ENCODE data around the gene ACSM5. TPM values are rescaled to one million over a fixed set of nuclear protein-coding genes. Genes with fewer than 3 reads are reported as not detected.

The ACSM5 gene
- total RNA-seq, 5 donors from 2014 or later (not counting 1 experiment from before 2014, with no cell fraction given), result 0.26 to 0.28 TPM; not detected in 3

DNA sequence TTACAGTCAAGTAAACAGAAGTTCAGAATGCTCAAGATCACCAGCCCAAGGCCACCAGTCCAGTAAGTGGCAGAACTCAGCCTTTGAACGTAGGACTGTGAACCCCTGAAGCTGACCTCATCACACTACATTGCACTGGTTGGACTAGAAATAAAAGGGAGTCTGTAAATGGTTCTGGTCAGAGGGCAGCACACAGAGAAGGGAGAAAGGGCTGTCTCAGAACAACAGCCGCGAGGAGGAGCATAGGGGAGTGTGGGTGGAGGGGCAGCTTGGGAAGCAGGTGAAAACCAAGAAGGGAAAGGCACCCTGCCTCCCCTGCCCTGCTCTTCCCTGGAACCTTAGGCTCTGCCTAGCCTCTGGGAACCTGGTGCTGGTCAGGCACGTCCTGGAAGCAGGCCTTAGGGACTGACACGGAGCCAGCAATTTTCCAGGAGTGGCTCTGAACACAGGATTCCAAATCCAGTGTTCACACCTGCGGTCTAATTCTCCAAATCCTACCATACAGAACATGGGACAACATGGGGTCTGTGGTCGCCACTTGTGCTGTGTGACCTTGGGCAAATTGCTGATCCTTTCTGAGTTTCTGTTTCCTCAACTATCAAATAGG, 11.8 kb upstream of the ACSM5 start:
- no peak overlapping the region for H3K4me3 Mint-ChIP-seq
- no peaks in the 10 kb centered on the region for H3K36me3 Mint-ChIP-seq
- H3K9me3 Mint-ChIP-seq, result no peaks in the 10 kb centered on the region
- Histone ChIP-seq H3K27ac (ENCODE audit: low read length) (no peak overlapping the region), H3K9me3 (no peaks in the 10 kb centered on the region), H3K36me3 (ENCODE audit: control insufficient read depth in 2 of 2, extremely low read depth in 1 of 2, insufficient read depth in 1 of 2, low read length in 1 of 2) (no peaks in the 10 kb centered on the region), H3K4me3 (ENCODE audit: control insufficient read depth in 1 of 2, extremely low read depth in 1 of 2, low read length in 1 of 2) (no peak overlapping the region), H3K4me1 (ENCODE audit: control insufficient read depth in 1 of 2, extremely low read depth in 1 of 2, insufficient read depth in 2 of 2, low read length in 2 of 2) (no peaks in the 10 kb centered on the region), H3K27me3 (replicated peaks in 1 of 2; ENCODE audit: control insufficient read depth in 2 of 2, extremely low read depth in 1 of 2, insufficient read depth in 2 of 2, low read length in 1 of 2) (no peaks in the 10 kb centered on the region)
- ChIA-PET POLR2A (no interaction called here), CTCF (no interaction called here)
- ATAC-seq (replicated peaks in 1 of 4), result no peak
- no peak overlapping the region for H3K27ac Mint-ChIP-seq
- no peaks in the 10 kb centered on the region for H3K4me1 Mint-ChIP-seq
- 66% methylated on average over 6 of the region's 7 CpGs for WGBS (ENCODE audit: insufficient coverage)
- DNase-seq, result no peak
- H3K27me3 Mint-ChIP-seq, result no peaks in the 10 kb centered on the region

DNA sequence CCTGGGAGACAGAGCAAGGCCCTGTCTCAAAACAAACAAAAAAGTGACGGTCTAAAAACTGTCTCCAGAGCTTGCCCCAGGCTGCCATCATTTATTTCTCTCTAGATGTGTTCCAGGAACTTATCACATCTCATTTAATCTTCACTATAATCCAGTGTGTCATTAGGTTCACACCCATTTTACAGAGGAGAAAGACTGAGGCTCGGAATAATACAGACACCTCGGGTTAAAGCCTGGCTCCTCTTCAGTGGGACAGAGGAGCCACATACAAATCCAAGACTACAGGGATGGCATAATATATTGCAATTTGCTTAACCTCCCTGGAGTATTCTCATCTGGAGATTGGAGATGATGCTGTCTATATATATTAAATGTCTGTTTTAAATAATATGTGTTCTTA, 10.7 kb upstream of the ACSM5 start:
- H3K4me1 ChIP-seq (ENCODE audit: control insufficient read depth in 1 of 2, extremely low read depth in 1 of 2, insufficient read depth in 2 of 2, low read length in 2 of 2), result no peaks in the 10 kb centered on the region
- H3K27ac Mint-ChIP-seq, result no peak overlapping the region
- no peaks in the 10 kb centered on the region for H3K36me3 ChIP-seq (ENCODE audit: control insufficient read depth in 2 of 2, extremely low read depth in 1 of 2, insufficient read depth in 1 of 2, low read length in 1 of 2)
- H3K9me3 ChIP-seq, result no peaks in the 10 kb centered on the region
- DNase-seq, result no peak
- no peaks in the 10 kb centered on the region for H3K4me1 Mint-ChIP-seq
- no peaks in the 10 kb centered on the region for H3K9me3 Mint-ChIP-seq
- CTCF ChIA-PET, result no interaction called here
- no peaks in the 10 kb centered on the region for H3K36me3 Mint-ChIP-seq
- no peak overlapping the region for H3K27ac ChIP-seq (ENCODE audit: low read length)
- H3K4me3 ChIP-seq (ENCODE audit: control insufficient read depth in 1 of 2, extremely low read depth in 1 of 2, low read length in 1 of 2), result no peak overlapping the region
- no peak for ATAC-seq (replicated peaks in 1 of 4)
- no peak overlapping the region for H3K4me3 Mint-ChIP-seq
- peaks cover 0 to 3% of the 10 kb centered on the region in 2 experiments for H3K27me3 ChIP-seq (replicated peaks in 1 of 2; ENCODE audit: control insufficient read depth in 2 of 2, extremely low read depth in 1 of 2, insufficient read depth in 2 of 2, low read length in 1 of 2)
- POLR2A ChIA-PET, result no interaction called here
- 43% methylated on average over 1 of the region's 3 CpGs for WGBS (ENCODE audit: insufficient coverage)
- H3K27me3 Mint-ChIP-seq, result no peaks in the 10 kb centered on the region

DNA sequence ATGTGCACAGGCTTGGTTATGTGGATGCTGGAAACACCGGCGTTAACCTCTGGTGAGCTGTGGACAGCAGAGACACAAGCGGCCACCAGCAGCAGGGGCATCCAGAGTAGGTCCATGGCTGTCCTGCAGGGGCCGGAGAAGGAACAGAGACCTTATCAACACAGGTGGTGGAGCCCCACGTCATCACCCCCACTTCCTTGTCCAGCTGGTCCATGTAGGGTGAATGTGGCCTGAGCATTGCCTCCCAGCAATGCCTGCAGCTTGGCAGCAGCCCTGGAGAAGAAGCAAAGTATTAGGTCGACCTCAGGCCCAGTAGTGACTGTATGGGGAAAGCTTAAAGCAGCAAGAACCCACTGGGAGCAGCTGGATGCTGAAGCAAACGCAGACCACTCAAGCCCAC, 10.1 kb upstream of the ACSM5 start:
- H3K36me3 ChIP-seq (ENCODE audit: control insufficient read depth in 2 of 2, extremely low read depth in 1 of 2, insufficient read depth in 1 of 2, low read length in 1 of 2), result no peaks in the 10 kb centered on the region
- ATAC-seq (replicated peaks in 1 of 4) (no peak), DNase-seq (no peak)
- no peaks in the 10 kb centered on the region for H3K4me1 ChIP-seq (ENCODE audit: control insufficient read depth in 1 of 2, extremely low read depth in 1 of 2, insufficient read depth in 2 of 2, low read length in 2 of 2)
- H3K4me3 Mint-ChIP-seq, result no peak overlapping the region
- peaks cover 0 to 3% of the 10 kb centered on the region in 2 experiments for H3K27me3 ChIP-seq (replicated peaks in 1 of 2; ENCODE audit: control insufficient read depth in 2 of 2, extremely low read depth in 1 of 2, insufficient read depth in 2 of 2, low read length in 1 of 2)
- H3K27ac Mint-ChIP-seq, result no peak overlapping the region
- WGBS (ENCODE audit: insufficient coverage), result 48% methylated on average over 4 of the region's 7 CpGs
- CTCF ChIA-PET, result no interaction called here
- no peak overlapping the region for H3K27ac ChIP-seq (ENCODE audit: low read length)
- POLR2A ChIA-PET, result no interaction called here
- no peaks in the 10 kb centered on the region for H3K9me3 Mint-ChIP-seq
- H3K27me3 Mint-ChIP-seq, result no peaks in the 10 kb centered on the region
- no peaks in the 10 kb centered on the region for H3K4me1 Mint-ChIP-seq
- H3K4me3 ChIP-seq (ENCODE audit: control insufficient read depth in 1 of 2, extremely low read depth in 1 of 2, low read length in 1 of 2), result no peak overlapping the region
- no peaks in the 10 kb centered on the region for H3K36me3 Mint-ChIP-seq
- H3K9me3 ChIP-seq, result no peaks in the 10 kb centered on the region

DNA sequence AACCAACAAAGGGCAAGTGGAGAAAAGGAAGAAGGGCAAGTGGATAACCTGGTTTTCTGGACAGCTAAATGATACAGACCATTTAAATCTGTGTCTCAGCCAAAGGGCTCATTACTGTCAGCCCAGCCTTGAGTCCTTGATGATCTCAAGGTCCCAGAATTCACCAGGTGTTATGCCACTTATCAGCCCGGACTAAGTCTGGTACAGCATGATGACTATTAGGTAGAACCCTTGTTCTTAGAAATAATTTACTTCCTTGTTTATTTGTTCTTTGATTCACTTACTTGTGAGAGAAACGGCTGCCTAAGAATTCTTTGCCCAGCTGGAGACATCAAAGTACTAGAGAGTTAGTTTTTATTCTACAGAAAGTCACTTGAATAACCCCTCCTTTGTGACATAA, 8.3 kb upstream of the ACSM5 start:
- Histone ChIP-seq H3K9me3 (no peaks in the 10 kb centered on the region), H3K27ac (ENCODE audit: low read length) (no peak overlapping the region), H3K27me3 (replicated peaks in 1 of 2; ENCODE audit: control insufficient read depth in 2 of 2, extremely low read depth in 1 of 2, insufficient read depth in 2 of 2, low read length in 1 of 2) (peaks cover 0 to 3% of the 10 kb centered on the region in 2 experiments), H3K4me1 (ENCODE audit: control insufficient read depth in 1 of 2, extremely low read depth in 1 of 2, insufficient read depth in 2 of 2, low read length in 2 of 2) (no peaks in the 10 kb centered on the region), H3K4me3 (ENCODE audit: control insufficient read depth in 1 of 2, extremely low read depth in 1 of 2, low read length in 1 of 2) (no peak overlapping the region), H3K36me3 (ENCODE audit: control insufficient read depth in 2 of 2, extremely low read depth in 1 of 2, insufficient read depth in 1 of 2, low read length in 1 of 2) (no peaks in the 10 kb centered on the region)
- no peaks in the 10 kb centered on the region for H3K9me3 Mint-ChIP-seq
- POLR2A ChIA-PET, result no interaction called here
- peaks cover 0 to 3% of the 10 kb centered on the region in 2 donors for H3K27me3 Mint-ChIP-seq
- H3K4me3 Mint-ChIP-seq, result no peak overlapping the region
- DNase-seq, result no peak
- H3K36me3 Mint-ChIP-seq, result no peaks in the 10 kb centered on the region
- H3K27ac Mint-ChIP-seq, result no peak overlapping the region
- CTCF ChIA-PET, result interaction anchor here in 1 of 2 donors (0.6 kb wide), 1 partner anchor 681 kb away, joined by 3 read pairs; no protein-coding TSS in a partner anchor
- no peak for ATAC-seq (replicated peaks in 1 of 4)
- no CpG with 5 or more reads among the region's 2 CpGs for WGBS (ENCODE audit: insufficient coverage)
- H3K4me1 Mint-ChIP-seq, result no peaks in the 10 kb centered on the region

DNA sequence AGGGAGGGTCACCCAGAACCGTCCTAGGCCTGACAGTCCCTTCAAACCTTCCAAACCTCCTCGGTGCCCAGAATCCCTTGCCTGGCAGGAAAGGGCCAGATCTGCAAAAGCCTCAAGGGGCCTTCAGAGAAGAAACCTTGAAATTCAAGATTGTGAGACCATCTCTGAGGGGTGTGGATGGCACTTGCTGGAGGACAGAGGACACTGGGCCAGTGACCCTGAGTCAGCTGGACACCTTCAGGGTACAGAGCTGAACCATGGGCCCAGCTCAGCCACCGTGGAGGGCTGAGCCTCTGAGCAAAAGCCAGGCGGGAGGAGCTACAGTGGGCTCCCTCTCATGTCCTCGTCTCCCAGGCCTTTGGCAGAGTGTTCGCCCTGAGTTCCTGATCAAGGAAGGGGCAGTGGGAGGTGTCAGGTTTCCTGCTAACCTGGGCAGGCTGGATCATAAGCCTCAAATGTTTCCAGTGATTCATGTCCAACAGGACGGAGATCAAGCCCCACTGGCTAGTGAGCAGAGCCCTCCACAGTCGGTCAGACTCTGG, 7.8 kb upstream of the ACSM5 start:
- Mint-ChIP-seq H3K36me3 (no peaks in the 10 kb centered on the region), H3K27me3 (peaks cover 0 to 5% of the 10 kb centered on the region in 2 donors), H3K4me3 (no peak overlapping the region), H3K9me3 (no peaks in the 10 kb centered on the region), H3K4me1 (no peaks in the 10 kb centered on the region), H3K27ac (no peak overlapping the region)
- H3K36me3 ChIP-seq (ENCODE audit: control insufficient read depth in 2 of 2, extremely low read depth in 1 of 2, insufficient read depth in 1 of 2, low read length in 1 of 2), result no peaks in the 10 kb centered on the region
- DNase-seq, result no peak
- H3K27me3 ChIP-seq (replicated peaks in 1 of 2; ENCODE audit: control insufficient read depth in 2 of 2, extremely low read depth in 1 of 2, insufficient read depth in 2 of 2, low read length in 1 of 2), result peaks cover 0 to 3% of the 10 kb centered on the region in 2 experiments
- no peaks in the 10 kb centered on the region for H3K9me3 ChIP-seq
- no peak overlapping the region for H3K27ac ChIP-seq (ENCODE audit: low read length)
- H3K4me1 ChIP-seq (ENCODE audit: control insufficient read depth in 1 of 2, extremely low read depth in 1 of 2, insufficient read depth in 2 of 2, low read length in 2 of 2), result no peaks in the 10 kb centered on the region
- no peak overlapping the region for H3K4me3 ChIP-seq (ENCODE audit: control insufficient read depth in 1 of 2, extremely low read depth in 1 of 2, low read length in 1 of 2)
- ATAC-seq (replicated peaks in 1 of 4), result no peak
- ChIA-PET CTCF (no interaction called here), POLR2A (no interaction called here)
- WGBS (ENCODE audit: insufficient coverage), result 81% methylated on average over 4 of the region's 8 CpGs

DNA sequence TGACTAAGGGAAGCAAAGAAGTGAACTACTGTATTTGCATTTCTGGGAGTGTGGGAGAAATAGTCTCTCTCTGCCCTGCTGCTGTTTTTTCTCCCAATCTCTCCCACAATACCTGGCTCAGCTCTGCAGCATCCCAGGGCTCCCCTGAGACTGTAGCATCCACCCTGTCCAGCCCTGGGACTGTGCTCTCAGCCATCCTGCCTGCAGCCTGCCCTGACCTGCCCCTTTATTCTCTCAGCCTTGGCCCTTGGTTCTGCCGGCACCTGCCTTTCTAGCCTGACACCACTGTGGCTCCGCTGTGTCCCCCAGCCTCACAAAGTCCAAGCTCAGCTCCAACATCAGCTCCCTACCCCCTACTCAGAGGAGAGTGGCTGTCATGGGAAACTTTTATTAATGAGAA, 6.7 kb upstream of the ACSM5 start:
- no peaks in the 10 kb centered on the region for H3K4me1 ChIP-seq (ENCODE audit: control insufficient read depth in 1 of 2, extremely low read depth in 1 of 2, insufficient read depth in 2 of 2, low read length in 2 of 2)
- peaks cover 0 to 3% of the 10 kb centered on the region in 2 experiments for H3K27me3 ChIP-seq (replicated peaks in 1 of 2; ENCODE audit: control insufficient read depth in 2 of 2, extremely low read depth in 1 of 2, insufficient read depth in 2 of 2, low read length in 1 of 2)
- Mint-ChIP-seq H3K27me3 (peaks cover 0 to 5% of the 10 kb centered on the region in 2 donors), H3K4me1 (no peaks in the 10 kb centered on the region), H3K4me3 (no peak overlapping the region), H3K9me3 (no peaks in the 10 kb centered on the region), H3K36me3 (no peaks in the 10 kb centered on the region), H3K27ac (no peak overlapping the region)
- ChIA-PET POLR2A (no interaction called here), CTCF (interaction anchor here in 1 of 2 donors (0.7 kb wide), 1 partner anchor 54 kb away, joined by 3 read pairs; no protein-coding TSS in a partner anchor)
- H3K27ac ChIP-seq (ENCODE audit: low read length), result no peak overlapping the region
- H3K9me3 ChIP-seq, result no peaks in the 10 kb centered on the region
- no peak overlapping the region for H3K4me3 ChIP-seq (ENCODE audit: control insufficient read depth in 1 of 2, extremely low read depth in 1 of 2, low read length in 1 of 2)
- no peaks in the 10 kb centered on the region for H3K36me3 ChIP-seq (ENCODE audit: control insufficient read depth in 2 of 2, extremely low read depth in 1 of 2, insufficient read depth in 1 of 2, low read length in 1 of 2)
- no CpG with 5 or more reads among the region's 2 CpGs for WGBS (ENCODE audit: insufficient coverage)
- no peak for DNase-seq
- no peak for ATAC-seq (replicated peaks in 1 of 4)

All from T-cell (primary cell).